ENCODE data around the gene CADM1. TPM values are rescaled to one million over a fixed set of nuclear protein-coding genes. Genes with fewer than 3 reads are reported as not detected.

CADM1 gene
- total RNA-seq, 1 experiment from 2014 or later: 0.79 TPM

DNA sequence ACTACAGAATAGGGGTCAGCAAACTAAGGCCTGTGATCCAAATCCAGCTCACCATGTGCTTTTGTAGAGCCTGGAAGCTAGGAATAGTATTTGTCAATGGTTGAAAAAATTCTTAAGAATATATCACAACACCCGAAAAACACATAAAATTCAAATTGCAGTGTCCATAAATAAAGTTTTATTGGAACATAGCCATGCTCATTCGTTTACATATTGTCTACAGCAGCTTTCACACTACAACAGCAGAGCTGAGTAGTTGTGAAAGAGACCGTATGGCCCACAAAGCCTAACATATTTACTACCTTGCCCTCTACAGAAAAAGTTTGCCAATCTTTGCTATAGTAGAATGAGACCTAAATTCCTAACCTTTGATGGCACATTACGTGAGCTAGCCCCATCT is 125.7 kb downstream of the CADM1 start:
- ATAC-seq (no peak), DNase-seq (ENCODE audit: low read depth, low spot score) (no peak)
- H3K27ac ChIP-seq (ENCODE audit: low read depth, low read length): no peak overlapping the region
- ChIA-PET CTCF (no interaction called here), POLR2A (no interaction called here), RAD21 (ENCODE audit: low non-redundant PET in 1 of 2, low total read pairs in 2 of 2, uncharacterized antibody in 2 of 2, unreplicated experiment in 2 of 2) (no interaction called here)
- H3K9me3 ChIP-seq (ENCODE audit: control insufficient read depth in 1 of 2, insufficient read depth in 1 of 2, low read depth in 1 of 2, low read length in 2 of 2): peaks cover 3 to 12% of the 10 kb centered on the region in 2 experiments; a peak in 2 of 4 replicates
- H3K27me3 ChIP-seq (ENCODE audit: insufficient read depth, low read length): no peaks in the 10 kb centered on the region
- intact Hi-C loops (cut with micrococcal nuclease): no loop called here
- H3K4me1 ChIP-seq (ENCODE audit: control insufficient read depth in 1 of 2, insufficient read depth in 2 of 2, low read length in 2 of 2): no peaks in the 10 kb centered on the region
- no peak overlapping the region for H3K9ac ChIP-seq (ENCODE audit: low read length)
- no peaks in the 10 kb centered on the region for H3K9me2 ChIP-seq (ENCODE audit: insufficient read depth)
- TF ChIP-seq REST (IDR thresholded peaks at IDR 0.05; ENCODE audit: low read depth): no peak
- TF ChIP-seq SIN3A (IDR thresholded peaks at IDR 0.05; ENCODE audit: low read depth): no peak
- TF ChIP-seq RAD21 (IDR thresholded peaks at IDR 0.05; ENCODE audit: low read depth): no peak
- TF ChIP-seq CBX3 (IDR thresholded peaks at IDR 0.05; ENCODE audit: low read depth): no peak
- TF ChIP-seq EGR1 (IDR thresholded peaks at IDR 0.05; ENCODE audit: low read depth): no peak
- TF ChIP-seq EZH2 (IDR thresholded peaks at IDR 0.05): no peak
- no peak for TF ChIP-seq CEBPB (IDR thresholded peaks at IDR 0.05; ENCODE audit: low read depth)
- TF ChIP-seq ZFX (IDR thresholded peaks at IDR 0.05): no peak
- no peak for TF ChIP-seq YY1 (IDR thresholded peaks at IDR 0.05; ENCODE audit: extremely low read depth, insufficient replicate concordance, low read depth, low read length)
- TF ChIP-seq CTCF (IDR thresholded peaks at IDR 0.05 in 2 of 3, conservative IDR thresholded peaks at IDR 0.05 in 1 of 3; ENCODE audit: borderline replicate concordance in 1 of 3, insufficient read depth in 1 of 3, low read depth in 2 of 3, low read length in 2 of 3): no peak
- no peak for TF ChIP-seq TCF7L2 (IDR thresholded peaks at IDR 0.05; ENCODE audit: borderline replicate concordance, extremely low read depth, insufficient read depth, insufficient read length)
- TF ChIP-seq ELF1 (IDR thresholded peaks at IDR 0.05; ENCODE audit: borderline replicate concordance, low read depth): no peak
- no TSS peak for BruUV-seq (replicated peaks)
- no peaks in the 10 kb centered on the region for H4K20me1 ChIP-seq (ENCODE audit: insufficient read depth)
- no peak overlapping the region for H3K4me2 ChIP-seq (ENCODE audit: low read length)
- no peak overlapping the region for H2AFZ ChIP-seq (ENCODE audit: low read depth, low read length, poor library complexity, severe bottlenecking)
- no peak overlapping the region for H3K4me3 ChIP-seq (replicated peaks in 1 of 2; ENCODE audit: low read depth in 1 of 2, low read length in 2 of 2)
- no peaks in the 10 kb centered on the region for H3K36me3 ChIP-seq (ENCODE audit: control insufficient read depth in 1 of 2, insufficient read depth in 2 of 2, low read length in 2 of 2)
- no peaks in the 10 kb centered on the region for H3K79me2 ChIP-seq (ENCODE audit: insufficient read depth, low read length)

Measured in HCT116 (cell line).